B cell (primary cell): ENCODE results near the gene ANKS1B.

Source experiments
- CTCF ChIP-seq: fragments of 200-600 bp; IDR thresholded peaks from one replicate; pipeline ENCODE4 v1.8.0; 2022; ENCODE audit warnings: antibody characterized with exemption, mild to moderate bottlenecking
- EZH2 ChIP-seq: IDR thresholded peaks from 2 replicates; pipeline ENCODE4 v1.6.1; 2012; ENCODE audit warnings: borderline replicate concordance, low read depth, mild to moderate bottlenecking, moderate library complexity, low read length; ENCODE audit not compliant: insufficient read depth, poor library complexity, severe bottlenecking

- TF ChIP-seq CTCF (no peak), EZH2 (no peak)
Observed at GRCh38 chr12:99249543-99249942, 735.2 kb downstream of the ANKS1B start.
